Endometrial microvascular endothelial cells (primary cell): Measurements from ENCODE around the gene BAHCC1. TPM values are rescaled to one million over a fixed set of nuclear protein-coding genes. Genes with fewer than 3 reads are reported as not detected.

Experiments
- in situ Hi-C: cut with HindIII; loops from 2 replicates; pipeline ENCODE4 v1.10.0; 2017; ENCODE audit warnings: low sequenced_read_pairs, low pct_unique_long_range_greater_than_20kb; ENCODE audit errors: inconsistent ontology term
- total RNA-seq: library from RNA; depleted of rRNA; stranded (reverse); fragments of >200 nt; gene quantifications from one replicate; pipeline ENCODE4 v1.2.3, GENCODE V29; 2015; ENCODE audit errors: inconsistent ontology term

Gene BAHCC1
- total RNA-seq, 1 donor from 2014 or later = 10.0 TPM

DNA sequence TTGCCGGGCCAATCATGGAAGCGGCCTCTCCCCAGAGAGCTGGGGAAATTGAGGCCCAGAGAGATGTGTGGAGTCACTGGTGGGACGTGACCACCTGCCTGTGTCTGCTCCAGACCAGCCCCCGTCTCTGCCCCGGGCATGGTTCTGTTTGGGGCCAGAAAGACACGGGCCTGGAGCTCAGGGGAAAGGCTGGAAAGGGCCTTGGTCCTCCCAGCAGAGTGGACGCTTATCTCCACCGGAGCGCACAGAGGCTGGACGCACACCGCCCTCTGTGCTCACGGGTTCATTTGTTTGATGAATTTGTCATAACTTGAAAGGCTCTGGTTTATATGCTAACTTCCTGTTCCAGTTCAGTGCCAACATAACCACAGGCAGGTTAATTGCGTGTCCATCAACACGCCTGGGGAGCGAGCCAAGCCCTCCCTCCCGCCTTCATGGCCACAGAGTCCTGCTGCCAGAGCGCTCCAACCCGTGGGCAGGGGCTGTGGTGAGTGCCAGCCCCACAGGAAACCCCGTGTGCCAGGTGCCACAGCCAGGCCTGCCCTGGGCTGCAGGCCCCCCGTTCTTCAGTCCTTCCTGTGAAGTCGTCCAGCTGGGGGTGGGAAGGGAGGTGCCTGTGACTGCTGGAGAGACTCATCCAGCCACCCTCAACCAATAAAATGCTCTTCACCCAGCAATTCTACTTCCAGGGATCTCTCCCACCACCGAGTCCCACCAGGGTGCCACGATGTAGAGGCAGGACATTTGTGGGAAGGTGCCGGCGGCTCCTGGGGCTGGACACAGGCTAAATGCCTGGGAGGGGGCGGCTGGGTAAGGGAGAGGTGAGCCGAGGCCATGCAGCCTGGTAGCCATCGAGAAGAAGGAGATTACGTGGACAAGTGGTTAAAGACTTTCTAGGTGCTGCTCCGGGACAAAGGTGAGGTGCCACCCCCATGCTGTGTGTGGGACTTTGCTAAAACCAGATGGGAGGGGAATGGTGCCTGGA lies 29.4 kb upstream of the BAHCC1 start:
- in situ Hi-C loops = no loop called here

DNA sequence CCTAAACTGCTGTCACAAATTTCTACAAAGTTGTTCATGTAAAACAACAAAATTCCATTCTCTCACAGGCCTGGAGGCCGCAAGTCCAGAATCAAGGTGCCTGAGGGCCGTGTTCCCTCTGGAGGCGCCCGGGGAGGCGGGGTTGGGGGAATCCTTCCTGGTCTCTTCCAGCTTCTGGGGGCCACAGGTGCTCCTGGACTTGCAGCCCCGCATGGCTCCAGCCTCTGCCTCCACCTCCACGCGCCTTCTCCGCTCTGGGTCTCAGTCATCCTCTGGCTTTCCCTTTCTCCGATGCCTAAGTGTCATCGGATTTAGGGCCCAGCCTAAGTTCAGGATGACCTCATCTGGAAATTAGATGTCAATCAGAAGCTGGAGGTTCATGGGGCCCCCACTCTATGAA lies 28.6 kb upstream of the BAHCC1 start:
- in situ Hi-C loops = no loop called here

DNA sequence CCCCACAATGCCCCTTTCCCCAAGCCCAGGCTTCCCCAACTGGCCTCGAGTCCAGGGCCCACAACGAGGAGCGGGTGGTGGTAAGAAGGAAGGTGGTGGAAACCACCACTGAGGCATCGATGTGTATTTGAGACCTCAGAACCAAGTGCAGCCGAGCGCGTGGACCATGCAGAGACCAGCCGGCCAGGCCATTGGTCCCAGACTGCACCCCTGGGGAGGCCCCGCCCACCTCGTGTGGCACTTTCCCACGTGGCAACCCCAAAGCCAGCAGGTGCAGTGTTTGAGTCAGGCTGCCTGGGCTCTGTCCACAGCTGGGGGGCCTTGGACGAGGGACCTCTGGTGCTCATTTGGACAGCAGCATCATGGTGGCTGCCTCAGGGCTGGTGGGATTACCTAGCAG lies 28.1 kb upstream of the BAHCC1 start:
- in situ Hi-C loops = no loop called here

DNA sequence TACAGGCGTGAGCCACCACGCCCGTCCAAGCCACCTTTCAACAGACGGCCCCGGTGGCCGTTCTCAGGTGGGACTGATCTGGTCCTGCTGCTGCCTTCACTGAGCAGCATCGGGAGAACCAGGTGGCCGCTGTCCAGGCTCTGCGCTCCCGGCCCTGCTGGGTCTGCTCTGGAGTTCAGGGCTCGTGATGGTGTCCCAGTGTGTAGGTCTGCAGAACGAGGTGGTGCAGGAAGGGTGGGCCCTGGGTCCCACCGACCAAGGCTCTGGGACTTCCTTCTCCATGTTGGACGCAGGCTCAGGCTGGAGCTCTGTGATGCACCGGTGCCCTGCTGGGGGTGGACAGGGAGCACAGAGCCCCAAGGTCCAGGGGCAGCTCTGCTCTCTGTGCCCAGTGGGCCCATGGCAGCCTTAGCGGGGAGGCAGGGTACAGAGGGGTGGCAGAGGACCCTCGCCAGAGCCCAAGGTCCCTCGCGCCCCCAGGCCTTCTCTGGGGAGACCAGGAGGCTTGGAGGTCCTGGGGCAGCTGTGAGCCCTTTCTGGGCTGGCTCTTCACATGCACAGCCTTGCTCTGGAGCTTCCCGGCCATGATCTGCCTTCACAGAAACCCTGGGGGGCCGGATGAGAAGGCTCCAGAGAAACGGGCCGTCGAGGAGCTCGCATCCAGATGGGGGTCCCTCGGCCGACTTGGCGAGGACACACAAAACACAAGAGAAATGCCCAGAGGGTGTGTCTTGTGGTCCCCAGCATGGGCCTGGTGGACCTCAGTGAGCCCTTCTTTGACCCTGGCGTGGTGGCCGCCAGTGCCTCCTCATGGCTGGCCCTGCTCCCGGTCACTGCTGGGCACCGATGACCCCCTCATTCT lies 26.9 kb upstream of the BAHCC1 start:
- in situ Hi-C loops = no loop called here

DNA sequence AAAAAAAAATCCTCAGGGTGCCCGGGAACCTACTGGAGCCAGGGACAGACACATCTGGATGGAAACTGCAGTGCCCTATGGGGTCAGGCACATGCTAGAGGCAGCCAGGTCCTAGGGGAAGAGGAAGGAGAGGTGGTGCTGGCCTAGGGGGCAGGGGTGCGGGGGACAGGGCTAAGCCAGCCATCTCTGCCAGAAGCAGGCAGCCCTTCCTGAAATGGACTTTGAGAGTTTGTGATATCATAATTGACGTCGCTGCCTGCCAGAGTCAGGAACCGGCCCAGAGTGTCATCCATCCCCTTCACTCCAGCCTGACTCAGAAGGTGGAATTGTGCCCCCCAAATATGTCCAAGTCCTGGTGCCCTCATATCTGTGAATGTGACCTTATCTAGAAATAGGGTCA lies 25.0 kb upstream of the BAHCC1 start:
- in situ Hi-C loops = no loop called here

DNA sequence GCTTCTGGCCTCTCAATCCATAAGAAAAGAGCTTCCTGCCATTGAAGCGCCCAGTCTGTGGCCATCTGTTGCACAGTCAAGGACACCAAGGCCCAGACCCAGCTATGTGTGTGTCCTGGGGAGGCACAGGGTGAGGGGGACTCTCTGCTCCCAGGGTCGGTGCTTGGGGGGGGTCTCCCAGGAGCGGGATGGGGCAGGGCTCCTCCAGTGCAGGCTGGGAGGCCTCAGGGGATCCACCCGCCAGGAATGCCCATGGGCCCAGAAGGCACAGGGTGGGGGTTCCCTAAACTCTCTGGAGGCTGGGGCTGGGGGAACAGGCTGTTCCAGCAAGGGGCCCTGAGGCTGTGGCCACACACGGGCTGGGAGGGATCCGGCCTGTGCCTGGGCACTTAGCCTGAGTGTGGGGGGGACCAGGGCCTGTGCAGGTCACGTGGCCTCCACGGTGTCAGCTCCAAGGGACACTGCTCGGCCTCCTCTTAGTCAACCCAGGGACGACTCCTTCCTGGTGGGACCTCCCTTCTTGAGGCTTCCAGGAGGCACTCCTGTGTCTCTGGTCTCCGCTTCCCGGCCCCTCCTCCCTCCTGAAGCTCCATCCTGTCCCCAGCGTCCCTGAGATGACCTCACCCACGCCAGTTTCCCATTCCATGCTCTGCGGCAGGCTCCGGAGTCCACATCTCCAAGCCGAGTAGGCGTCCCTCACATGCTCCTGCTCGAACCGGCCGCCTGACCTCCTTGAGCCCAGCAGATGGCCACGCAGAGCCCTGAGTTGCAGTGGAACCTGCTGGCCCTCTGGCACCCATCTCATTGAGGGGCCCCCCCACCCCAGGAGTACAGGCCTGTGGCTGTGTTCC lies 23.1 kb upstream of the BAHCC1 start:
- in situ Hi-C loops = no loop called here

DNA sequence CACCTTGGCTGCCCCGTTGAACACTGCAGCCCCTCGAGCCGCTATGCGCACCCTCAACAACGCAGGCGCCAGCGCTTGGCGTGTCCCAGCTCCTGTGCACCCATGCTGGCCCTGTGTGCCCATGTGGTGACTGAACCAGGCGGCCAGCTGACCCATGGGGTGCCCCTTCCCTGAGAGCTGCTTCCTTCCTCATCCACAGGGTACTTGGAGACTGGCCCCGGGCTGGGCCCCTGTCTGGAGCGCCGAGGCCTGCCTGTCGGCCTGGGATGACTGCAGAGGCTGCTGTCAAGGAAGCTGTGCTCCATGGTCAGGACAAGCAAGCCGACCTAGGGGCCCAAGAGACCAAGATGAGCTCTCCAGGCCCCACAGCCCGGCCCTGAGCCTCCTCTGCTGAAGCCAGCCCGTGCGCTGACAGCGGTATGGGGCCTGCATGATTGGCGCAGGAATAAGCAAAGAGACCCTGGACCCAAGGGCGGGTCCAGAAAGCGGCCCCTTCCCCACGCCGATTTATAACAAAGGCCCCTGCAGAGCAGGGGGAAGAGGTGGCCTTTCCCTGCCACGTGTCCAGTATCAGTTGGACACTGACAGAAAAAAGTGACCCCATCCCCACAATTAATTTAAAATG lies 21.6 kb upstream of the BAHCC1 start:
- in situ Hi-C loops = no loop called here

DNA sequence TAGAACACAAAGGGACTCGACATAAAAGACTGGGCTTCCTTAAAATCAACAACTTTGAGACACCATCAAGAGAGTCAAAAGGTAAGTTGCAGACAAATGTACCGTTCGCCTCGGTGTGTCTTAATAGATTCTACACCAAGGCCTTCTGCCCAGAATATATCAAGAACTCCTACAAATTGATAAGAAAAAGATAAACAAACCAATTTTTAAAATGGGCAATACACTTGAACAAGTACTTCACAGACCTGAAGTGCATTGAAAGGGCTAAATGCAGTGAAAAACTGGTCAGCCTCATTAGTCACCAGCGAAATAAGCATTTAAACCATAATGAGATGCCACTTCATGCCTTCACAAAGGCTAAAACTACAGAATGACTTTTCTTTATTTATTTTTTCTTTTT lies 20.4 kb upstream of the BAHCC1 start:
- in situ Hi-C loops = no loop called here

DNA sequence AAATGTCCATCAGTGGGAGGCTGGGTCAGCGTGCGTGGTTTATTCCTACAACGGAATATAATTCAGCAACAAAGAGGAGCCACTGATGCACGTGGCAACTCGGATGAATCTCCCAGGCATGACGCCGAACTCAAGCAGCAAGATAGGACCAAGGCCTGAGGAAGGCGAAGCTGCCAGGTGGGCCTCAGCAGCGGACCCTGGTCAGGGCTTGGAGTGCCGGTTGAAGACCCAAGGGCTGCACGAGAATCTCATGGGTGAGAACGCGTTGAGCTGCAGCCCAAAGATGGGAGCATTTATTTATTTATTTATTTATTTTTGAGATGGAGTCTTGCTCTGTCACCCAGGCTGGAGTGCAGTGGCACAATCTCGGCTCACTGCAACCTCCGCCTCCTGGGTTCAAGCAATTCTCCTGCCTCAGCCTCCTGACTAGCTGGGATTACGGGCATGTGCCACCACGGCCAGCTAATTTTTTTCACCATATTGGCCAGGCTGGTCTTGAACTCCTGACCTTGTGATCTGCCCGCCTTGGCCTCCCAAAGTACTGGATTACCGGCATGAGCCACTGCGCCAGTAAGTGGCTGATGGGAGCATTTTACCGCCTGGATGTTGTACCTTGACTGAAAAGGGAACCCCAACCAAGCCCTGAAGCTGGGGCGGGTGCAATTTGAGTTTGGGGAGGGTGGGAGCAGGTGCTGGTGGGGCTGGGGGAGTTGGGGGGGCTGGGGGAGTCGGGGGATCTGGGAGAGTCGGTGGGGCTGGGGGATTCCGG lies 18.1 kb upstream of the BAHCC1 start:
- in situ Hi-C loops = no loop called here

DNA sequence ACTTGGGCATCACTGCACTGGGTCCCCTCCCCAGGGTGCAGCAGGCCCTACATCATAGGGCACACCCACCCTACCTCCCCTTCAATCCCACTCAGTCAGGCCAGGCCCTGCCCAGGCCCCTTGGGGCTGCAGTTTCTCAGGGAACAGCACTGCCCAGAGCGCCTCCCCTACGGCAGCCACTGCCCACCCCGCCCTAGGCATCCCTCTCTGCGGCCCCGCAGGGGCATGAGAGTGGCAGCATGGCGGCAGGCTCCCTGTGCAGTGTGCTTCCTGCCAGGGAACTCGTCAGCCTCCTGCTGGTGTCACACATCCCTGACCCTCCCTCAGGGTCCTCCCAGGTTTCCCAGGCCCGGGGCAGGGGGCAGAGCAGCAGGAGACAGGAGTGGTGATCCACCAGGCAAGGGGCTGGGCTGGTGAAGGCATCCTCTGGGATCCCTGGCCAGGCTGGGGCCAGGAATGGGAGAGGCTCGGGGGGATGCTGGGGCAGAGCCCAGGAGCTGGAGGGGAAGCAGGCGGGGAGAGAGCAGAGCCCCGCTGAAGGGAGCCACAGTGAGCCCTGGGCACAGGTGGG lies 16.2 kb upstream of the BAHCC1 start:
- in situ Hi-C loops = no loop called here

DNA sequence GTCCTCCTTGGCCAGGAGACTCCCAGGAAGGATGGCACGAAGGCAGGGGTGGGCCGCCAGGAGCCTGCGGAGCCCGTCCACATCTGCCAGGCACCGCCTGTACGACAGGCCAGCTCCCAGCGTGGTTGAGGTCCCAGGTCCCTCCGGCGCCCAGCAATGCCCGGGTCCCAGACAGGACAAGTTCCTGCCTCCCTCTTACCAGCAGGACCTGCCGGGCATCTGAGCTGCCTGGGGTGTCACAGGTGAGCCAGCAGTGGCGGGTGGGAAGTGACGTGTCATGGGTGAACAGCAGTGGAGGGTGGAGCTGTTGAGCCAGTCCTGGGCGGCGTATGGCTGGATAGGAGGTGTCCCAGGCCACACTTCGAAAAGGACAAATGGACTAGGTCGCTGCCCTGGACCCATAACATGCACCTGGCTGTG lies 15.7 kb upstream of the BAHCC1 start:
- in situ Hi-C loops = no loop called here

DNA sequence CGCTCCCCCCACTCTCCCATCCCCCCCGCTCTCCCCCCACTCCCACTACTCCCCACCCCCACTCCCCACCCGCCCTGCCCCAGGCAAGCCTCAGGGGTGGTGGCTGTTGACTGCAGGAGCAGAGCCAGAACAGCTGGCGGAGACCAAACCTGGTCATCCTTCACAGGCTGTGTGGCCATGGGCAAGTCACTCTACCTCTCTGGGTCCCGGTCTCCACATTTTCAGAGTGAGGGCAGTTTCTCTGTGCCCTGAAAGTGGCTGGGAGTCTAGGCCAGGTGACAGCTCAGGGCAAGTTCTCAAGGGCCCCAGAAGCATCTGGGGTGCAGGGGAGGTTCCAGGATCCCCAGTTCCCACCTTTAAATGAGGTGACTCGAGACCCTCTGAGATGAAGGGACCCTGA lies 15.1 kb upstream of the BAHCC1 start:
- in situ Hi-C loops = no loop called here

DNA sequence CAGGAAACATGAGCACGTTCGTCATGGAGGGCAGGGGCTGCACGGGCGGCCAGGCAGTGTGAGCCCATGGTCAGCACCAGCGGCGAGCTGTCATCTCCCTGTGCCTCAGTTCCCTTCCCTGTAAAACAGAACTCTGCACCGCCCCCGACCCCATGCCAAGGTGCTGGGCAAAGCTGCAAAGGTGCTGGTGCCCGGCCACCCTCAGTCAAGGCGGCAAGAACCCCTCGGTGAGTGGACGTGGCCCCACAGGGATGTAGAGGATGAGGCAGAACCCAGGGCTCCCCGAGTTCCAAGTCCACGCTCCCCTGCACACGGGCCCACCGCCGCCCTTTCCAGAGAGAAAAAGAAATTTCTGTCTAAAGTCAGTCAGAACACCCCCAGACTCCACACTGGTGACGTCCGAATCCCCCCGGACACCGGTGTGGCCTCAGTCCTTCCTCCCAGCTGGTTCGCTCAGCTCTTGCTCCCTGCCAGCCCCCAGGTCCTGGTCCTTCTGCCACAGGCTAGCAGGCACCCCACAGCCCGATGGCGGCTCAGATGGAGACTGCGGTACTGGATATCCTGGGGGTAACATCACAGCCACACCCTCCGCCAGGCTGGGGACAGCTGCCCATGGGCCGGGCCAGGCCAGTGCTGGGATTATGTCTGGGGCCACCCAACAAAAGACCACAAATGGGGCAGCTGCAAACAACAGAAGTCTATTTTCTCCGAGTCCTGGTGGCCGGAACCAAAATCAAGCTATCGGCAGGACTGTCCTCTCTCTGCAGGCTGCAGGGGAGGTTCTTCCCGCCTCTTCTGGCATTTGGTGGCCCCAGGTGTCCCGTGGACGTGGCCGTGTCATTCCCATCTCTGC lies 14.4 kb upstream of the BAHCC1 start:
- in situ Hi-C loops = no loop called here

DNA sequence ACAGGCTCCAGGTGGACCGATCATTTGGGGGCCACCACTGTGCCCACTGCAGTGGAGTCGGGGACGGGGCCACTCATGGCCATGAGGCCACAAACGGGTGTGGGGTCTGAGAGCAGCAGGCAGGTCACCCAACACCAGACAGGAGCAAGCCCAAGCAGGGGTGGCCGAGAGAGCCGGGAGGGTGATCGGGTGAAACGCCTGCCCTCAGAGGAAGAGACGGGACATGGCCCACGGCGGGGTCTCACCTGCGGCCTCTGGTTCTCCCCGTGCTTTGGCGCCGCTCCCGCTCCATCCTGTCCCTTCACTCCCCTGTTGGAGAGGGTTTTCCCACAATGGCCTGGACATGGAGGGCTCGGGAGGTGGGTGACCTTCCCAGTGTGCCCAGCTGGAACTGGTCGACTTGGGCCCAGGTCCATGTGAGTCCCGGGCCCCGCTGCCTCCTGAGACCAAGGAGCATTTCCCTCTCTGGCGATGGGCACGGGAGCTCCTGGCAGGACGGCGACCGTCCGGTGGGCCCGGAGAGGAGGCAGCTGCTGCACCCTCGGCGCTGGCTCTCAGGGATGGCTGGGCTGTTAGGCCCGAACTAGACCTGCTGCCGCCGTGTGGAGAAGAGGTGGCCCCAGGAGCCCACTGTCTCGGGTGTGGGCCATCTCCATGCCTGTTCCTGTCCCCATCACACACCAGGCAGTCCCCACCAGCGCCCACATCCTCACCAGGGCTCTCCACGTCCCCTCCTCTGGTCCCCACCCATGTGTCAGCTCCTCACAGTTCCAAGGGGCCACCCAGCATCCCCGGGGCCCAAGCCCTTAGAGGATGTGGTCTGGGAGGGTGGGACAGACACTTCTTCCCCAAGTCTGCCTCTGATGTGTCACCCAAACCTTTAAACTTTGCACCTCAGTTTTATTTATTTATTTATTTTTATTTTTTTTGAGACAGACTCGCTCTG lies 13.4 kb upstream of the BAHCC1 start:
- in situ Hi-C loops = no loop called here

DNA sequence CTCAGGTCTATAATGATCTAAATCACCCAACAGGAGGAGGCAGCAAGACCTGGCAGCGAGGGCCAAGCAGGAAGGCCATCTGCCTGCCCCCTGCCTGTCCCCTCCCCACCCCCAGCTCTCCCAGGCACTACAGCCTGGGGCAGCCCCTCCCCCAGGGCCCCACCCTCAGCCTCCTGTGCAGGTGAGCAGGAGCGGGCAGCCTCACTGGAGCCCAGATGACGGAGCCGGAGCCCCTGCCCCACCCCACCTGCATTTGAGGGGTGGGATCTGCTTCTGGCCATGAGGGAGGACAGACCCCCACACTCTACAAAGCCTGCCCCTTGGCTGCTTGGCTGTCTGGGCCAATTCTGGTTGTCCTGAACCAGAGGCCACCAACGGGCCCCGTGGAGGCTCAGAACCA lies 12.4 kb upstream of the BAHCC1 start:
- in situ Hi-C loops = no loop called here
